Neural crest cell (in vitro differentiated cells): Measurements from ENCODE around the gene PCDHA8. TPM values are rescaled to one million over a fixed set of nuclear protein-coding genes. Genes with fewer than 3 reads are reported as not detected.

ENCODE experiments used
- DNase-seq: peaks from one replicate; pipeline ENCODE4 v3.0.0; 2021; ENCODE audit warnings: low read depth, mixed read lengths, low spot score
- H3K27ac Mint-ChIP-seq: one replicate; pipeline ENCODE4 v1.8.0; 2021; ENCODE audit warnings: mild to moderate bottlenecking, mixed read lengths; ENCODE audit not compliant: unreplicated experiment
- H3K27me3 Mint-ChIP-seq: 2 replicates; pipeline ENCODE4 v1.8.0; 2021; ENCODE audit warnings: low read depth, mild to moderate bottlenecking, mixed read lengths
- H3K36me3 Mint-ChIP-seq: 2 replicates; pipeline ENCODE4 v1.8.0; 2021; ENCODE audit warnings: low read depth, mild to moderate bottlenecking, mixed read lengths
- H3K4me1 Mint-ChIP-seq: 2 replicates; pipeline ENCODE4 v1.8.0; 2021; ENCODE audit warnings: mixed read lengths
- H3K4me3 Mint-ChIP-seq: one replicate; pipeline ENCODE4 v1.8.0; 2021; ENCODE audit warnings: mild to moderate bottlenecking, mixed read lengths
- H3K9me3 Mint-ChIP-seq: 2 replicates; pipeline ENCODE4 v1.8.0; 2021; ENCODE audit warnings: mixed read lengths
- CTCF ChIP-seq: fragments of 200-600 bp; sonication (generic); conservative IDR thresholded peaks from 2 replicates; pipeline ENCODE4 v1.5.0; 2021; ENCODE audit warnings: antibody characterized with exemption, mild to moderate bottlenecking
- total RNA-seq: library from RNA; stranded (reverse); gene quantifications from 2 replicates; pipeline ENCODE4 v1.2.1, GENCODE V29; 2021

PCDHA8 gene
- total RNA-seq, 1 donor from 2014 or later, result 2.3 TPM

DNA sequence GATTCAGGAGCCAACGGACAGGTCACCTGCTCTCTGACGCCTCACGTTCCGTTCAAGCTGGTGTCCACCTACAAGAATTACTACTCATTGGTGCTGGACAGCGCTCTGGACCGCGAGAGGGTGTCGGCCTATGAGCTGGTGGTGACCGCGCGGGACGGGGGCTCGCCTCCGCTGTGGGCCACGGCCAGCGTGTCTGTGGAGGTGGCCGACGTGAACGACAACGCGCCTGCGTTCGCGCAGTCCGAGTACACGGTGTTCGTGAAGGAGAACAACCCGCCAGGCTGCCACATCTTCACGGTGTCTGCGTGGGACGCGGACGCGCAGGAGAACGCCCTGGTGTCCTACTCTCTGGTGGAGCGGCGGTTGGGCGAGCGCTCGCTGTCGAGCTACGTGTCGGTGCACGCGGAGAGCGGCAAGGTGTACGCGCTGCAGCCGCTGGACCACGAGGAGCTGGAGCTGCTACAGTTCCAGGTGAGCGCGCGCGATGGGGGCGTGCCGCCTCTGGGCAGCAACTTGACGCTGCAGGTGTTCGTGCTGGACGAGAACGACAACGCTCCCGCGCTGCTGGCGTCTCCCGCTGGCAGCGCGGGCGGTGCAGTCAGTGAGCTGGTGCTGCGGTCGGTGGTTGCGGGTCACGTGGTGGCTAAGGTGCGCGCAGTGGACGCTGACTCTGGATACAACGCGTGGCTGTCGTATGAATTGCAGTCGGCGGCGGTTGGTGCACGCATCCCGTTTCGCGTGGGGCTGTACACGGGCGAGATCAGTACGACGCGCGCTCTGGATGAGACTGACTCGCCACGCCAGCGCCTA is 16.4 kb downstream of the PCDHA8 start:
- DNase-seq, result no peak
- Mint-ChIP-seq H3K27ac (no peak overlapping the region), H3K9me3 (peaks cover 14% of the 10 kb centered on the region), H3K36me3 (peaks cover 72% of the 10 kb centered on the region), H3K27me3 (no peaks in the 10 kb centered on the region), H3K4me1 (peaks cover 5% of the 10 kb centered on the region), H3K4me3 (no peak overlapping the region)
- TF ChIP-seq CTCF, result no peak

DNA sequence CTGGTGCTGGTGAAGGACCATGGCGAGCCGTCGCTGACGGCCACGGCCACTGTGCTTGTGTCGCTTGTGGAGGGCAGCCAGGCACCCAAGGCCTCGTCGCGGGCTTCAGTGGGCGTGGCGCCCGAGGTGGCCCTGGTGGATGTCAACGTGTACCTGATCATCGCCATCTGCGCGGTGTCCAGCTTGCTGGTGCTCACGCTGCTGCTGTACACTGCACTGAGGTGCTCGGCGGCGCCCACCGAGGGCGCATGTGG is 16.9 kb downstream of the PCDHA8 start:
- peaks cover 74% of the 10 kb centered on the region for H3K36me3 Mint-ChIP-seq
- H3K9me3 Mint-ChIP-seq, result peaks cover 14% of the 10 kb centered on the region
- H3K4me3 Mint-ChIP-seq, result no peak overlapping the region
- no peak for DNase-seq
- H3K27me3 Mint-ChIP-seq, result no peaks in the 10 kb centered on the region
- peaks cover 5% of the 10 kb centered on the region for H3K4me1 Mint-ChIP-seq
- no peak for TF ChIP-seq CTCF
- H3K27ac Mint-ChIP-seq, result no peak overlapping the region

GRCh38 chr5:140862441-140863295 is 21.7 kb downstream of the PCDHA8 start:
- TF ChIP-seq CTCF, result no peak
- peaks cover 62% of the 10 kb centered on the region for H3K36me3 Mint-ChIP-seq

DNA sequence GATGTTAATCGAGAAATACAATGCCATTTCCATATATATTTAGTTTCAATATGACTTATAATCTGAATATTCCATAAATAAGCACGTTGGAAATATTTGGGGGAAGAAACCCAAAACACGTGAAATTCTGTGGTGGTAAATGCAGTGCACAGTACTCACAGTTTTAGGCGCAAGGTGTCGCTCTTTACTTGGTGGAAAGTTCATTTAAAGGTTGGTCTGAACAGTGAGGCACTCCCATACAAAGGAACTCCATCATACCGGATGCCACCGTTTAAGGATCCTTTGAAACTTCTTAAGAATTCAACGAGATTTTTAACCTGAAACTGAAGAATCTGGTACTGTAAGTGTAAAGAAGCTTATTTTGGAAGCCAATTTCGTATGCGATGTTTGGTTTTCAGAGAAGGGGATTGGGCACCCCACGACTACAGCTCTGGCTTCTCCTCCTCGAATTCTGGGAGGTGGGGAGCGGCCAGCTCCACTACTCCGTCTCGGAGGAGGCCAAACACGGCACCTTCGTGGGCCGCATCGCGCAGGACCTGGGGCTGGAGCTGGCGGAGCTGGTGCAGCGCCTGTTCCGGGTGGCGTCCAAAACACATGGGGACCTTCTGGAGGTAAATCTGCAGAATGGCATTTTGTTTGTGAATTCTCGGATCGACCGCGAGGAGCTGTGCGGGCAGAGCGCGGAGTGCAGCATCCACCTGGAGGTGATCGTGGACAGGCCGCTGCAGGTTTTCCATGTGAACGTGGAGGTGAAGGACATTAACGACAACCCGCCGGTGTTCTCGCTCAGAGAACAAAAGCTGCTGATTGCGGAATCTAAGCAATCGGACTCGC is 28.0 kb downstream of the PCDHA8 start, which contains the start of gene PCDHA11:
Gene PCDHA11, plus strand, starts transcription at position 237 of the 834 bp plus-strand sequence. Its CDS starts 147 bp downstream, at position 384.
- DNase-seq, result peak; percentile 18
- Mint-ChIP-seq H3K27ac (peak within 1 kb of the TSS; percentile 31), H3K27me3 (no peaks in the 10 kb centered on the region), H3K4me3 (peak within 1 kb of the TSS; percentile 91), H3K9me3 (peaks cover 17% of the 10 kb centered on the region), H3K4me1 (peaks cover 4% of the 10 kb centered on the region), H3K36me3 (peaks cover 45% of the 10 kb centered on the region)
- TF ChIP-seq CTCF, result peak; percentile 66

More at GRCh38 chr5:140862441-140863295, 21.7 kb downstream of the PCDHA8 start:
- H3K4me1 Mint-ChIP-seq, result no peaks in the 10 kb centered on the region
- peaks cover 14% of the 10 kb centered on the region for H3K9me3 Mint-ChIP-seq
- no peak overlapping the region for H3K4me3 Mint-ChIP-seq
- H3K27me3 Mint-ChIP-seq, result no peaks in the 10 kb centered on the region
- H3K27ac Mint-ChIP-seq, result no peak overlapping the region
- DNase-seq, result no peak

DNA sequence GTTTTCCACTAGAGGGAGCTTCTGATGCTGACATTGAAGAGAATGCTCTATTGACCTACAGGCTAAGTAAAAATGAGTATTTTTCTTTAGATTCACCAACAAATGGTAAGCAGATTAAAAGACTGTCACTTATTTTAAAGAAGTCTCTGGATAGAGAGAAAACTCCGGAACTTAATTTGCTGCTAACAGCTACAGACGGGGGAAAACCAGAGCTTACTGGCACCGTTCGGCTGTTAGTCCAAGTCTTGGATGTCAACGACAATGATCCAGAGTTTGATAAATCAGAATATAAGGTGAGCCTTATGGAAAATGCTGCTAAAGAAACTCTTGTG is 28.5 kb downstream of the PCDHA8 start:
- peaks cover 4% of the 10 kb centered on the region for H3K4me1 Mint-ChIP-seq
- TF ChIP-seq CTCF, result no peak
- no peak for DNase-seq
- peak overlapping the region; percentile 91 for H3K4me3 Mint-ChIP-seq
- peaks cover 47% of the 10 kb centered on the region for H3K36me3 Mint-ChIP-seq
- peaks cover 15% of the 10 kb centered on the region for H3K9me3 Mint-ChIP-seq
- H3K27me3 Mint-ChIP-seq, result no peaks in the 10 kb centered on the region
- no peak overlapping the region for H3K27ac Mint-ChIP-seq
